ENCODE data around the gene IGSF3.
"Not testable (repeated sequence)": the region's sequence is repeated elsewhere in the genome, so short reads cannot be mapped to it uniquely, and the experiment has no call there.

Gene IGSF3

DNA sequence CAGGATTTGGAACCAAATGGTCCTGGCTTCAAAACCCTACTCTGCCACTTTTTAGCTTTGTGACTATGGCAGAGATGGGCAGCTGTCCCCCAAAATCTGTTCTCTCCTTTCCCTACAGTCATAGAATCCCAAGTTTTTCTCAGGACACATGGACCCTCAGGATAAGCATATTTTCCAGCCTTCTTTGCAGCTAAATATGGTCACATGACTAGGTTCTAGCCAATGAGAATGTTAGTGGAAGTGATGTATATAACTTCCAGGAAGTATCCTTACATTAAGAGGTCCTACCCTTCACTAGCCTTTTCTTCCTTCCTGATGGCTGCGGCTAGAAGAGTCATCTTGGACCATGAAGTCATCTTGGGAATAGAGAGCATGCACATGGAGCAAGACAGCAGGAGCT lies 5.9 kb downstream of the IGSF3 start:
- no peak for DNase-seq (ENCODE audit: extremely low read depth, insufficient read length)
- no peaks in the 10 kb centered on the region for H3K36me3 ChIP-seq (ENCODE audit: control insufficient read depth, insufficient read depth, low read length)
- no peak overlapping the region for H3K4me3 ChIP-seq (replicated peaks; ENCODE audit: low read depth, low read length)
- TF ChIP-seq, protein P1, sequence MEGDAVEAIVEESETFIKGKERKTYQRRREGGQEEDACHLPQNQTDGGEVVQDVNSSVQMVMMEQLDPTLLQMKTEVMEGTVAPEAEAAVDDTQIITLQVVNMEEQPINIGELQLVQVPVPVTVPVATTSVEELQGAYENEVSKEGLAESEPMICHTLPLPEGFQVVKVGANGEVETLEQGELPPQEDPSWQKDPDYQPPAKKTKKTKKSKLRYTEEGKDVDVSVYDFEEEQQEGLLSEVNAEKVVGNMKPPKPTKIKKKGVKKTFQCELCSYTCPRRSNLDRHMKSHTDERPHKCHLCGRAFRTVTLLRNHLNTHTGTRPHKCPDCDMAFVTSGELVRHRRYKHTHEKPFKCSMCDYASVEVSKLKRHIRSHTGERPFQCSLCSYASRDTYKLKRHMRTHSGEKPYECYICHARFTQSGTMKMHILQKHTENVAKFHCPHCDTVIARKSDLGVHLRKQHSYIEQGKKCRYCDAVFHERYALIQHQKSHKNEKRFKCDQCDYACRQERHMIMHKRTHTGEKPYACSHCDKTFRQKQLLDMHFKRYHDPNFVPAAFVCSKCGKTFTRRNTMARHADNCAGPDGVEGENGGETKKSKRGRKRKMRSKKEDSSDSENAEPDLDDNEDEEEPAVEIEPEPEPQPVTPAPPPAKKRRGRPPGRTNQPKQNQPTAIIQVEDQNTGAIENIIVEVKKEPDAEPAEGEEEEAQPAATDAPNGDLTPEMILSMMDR (IDR thresholded peaks at IDR 0.05; ENCODE audit: insufficient read depth, low read length, poor library complexity, severe bottlenecking) = no peak
- H3K27me3 ChIP-seq (replicated peaks; ENCODE audit: control insufficient read depth, insufficient read depth, low read length) = peaks cover 3% of the 10 kb centered on the region

GRCh38 chr1:116658645-116659044 lies 8.9 kb downstream of the IGSF3 start:
- H3K4me3 ChIP-seq (replicated peaks; ENCODE audit: low read depth, low read length); H3K27me3 ChIP-seq (replicated peaks; ENCODE audit: control insufficient read depth, insufficient read depth, low read length); H3K36me3 ChIP-seq (ENCODE audit: control insufficient read depth, insufficient read depth, low read length); DNase-seq (ENCODE audit: extremely low read depth, insufficient read length): not testable (repeated sequence)

DNA sequence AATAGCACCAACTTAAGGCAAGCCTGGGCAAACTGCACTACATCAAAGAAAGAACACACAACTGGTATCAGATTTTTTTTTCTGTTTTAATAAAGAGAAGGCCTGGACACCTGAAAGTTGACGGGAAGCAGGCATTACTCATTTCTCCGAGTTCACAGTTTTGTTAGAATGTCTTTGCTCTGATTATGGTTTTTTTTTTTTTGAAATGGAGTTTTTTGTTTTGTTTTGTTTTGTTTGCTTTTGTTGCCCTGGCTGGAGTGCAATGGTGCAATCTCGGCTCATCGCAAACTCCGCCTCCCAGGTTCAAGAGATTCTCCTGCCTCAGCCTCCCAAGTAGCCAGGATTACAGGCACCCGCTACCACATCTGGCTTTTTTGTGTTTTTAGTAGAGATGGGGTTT lies 9.7 kb downstream of the IGSF3 start:
- H3K36me3 ChIP-seq (ENCODE audit: control insufficient read depth, insufficient read depth, low read length); DNase-seq (ENCODE audit: extremely low read depth, insufficient read length); H3K27me3 ChIP-seq (replicated peaks; ENCODE audit: control insufficient read depth, insufficient read depth, low read length); H3K4me3 ChIP-seq (replicated peaks; ENCODE audit: low read depth, low read length): not testable (repeated sequence)

GRCh38 chr1:116654351-116654750 lies 13.2 kb downstream of the IGSF3 start:
- Histone ChIP-seq H3K36me3 (ENCODE audit: control insufficient read depth, insufficient read depth, low read length) (no peaks in the 10 kb centered on the region), H3K27me3 (replicated peaks; ENCODE audit: control insufficient read depth, insufficient read depth, low read length) (no peaks in the 10 kb centered on the region; the same call in 1 of the 2 replicates), H3K4me3 (replicated peaks; ENCODE audit: low read depth, low read length) (no peak overlapping the region)
- TF ChIP-seq, protein P1 (IDR thresholded peaks at IDR 0.05; ENCODE audit: insufficient read depth, low read length, poor library complexity, severe bottlenecking) = no peak
- no peak for DNase-seq (ENCODE audit: extremely low read depth, insufficient read length)

DNA sequence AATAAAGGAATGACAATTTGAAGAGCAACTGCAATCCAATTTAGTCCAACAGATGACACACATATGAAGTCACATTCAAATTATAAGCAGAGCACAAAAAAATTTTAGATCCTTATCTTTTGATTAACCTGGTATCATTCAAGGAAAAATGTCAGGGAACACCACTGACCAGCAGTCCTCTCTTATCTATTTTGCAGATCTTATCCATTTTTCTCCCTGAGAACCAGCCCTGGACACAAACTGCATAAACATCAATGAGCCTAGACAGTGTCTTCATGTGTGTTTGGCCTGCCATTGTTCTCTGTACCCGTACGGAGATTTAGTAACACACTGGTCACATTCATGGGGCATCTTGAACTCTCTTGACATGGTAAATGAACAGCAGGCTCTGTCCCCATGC lies 14.9 kb downstream of the IGSF3 start:
- H3K36me3 ChIP-seq (ENCODE audit: control insufficient read depth, insufficient read depth, low read length); H3K4me3 ChIP-seq (replicated peaks; ENCODE audit: low read depth, low read length); H3K27me3 ChIP-seq (replicated peaks; ENCODE audit: control insufficient read depth, insufficient read depth, low read length); DNase-seq (ENCODE audit: extremely low read depth, insufficient read length): not testable (repeated sequence)

DNA sequence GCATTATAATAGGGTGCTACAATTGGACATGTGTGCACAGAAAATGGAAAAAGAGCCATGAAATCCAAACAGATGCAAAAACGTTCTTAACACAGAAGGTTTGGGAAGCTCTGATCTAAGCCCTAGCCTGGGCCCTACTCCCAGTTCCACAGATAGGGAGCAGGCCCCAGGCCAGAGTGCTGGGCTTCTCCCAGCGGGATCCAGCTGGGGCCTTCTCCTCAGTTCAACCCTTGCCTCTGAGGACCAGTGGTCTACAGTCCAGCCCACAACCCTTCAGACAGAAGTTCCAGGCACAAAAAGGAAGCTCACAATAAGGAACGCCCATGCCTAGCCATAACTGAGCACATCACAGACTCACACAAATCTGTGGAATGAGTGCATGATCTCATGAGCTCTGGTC lies 16.8 kb downstream of the IGSF3 start:
- H3K27me3 ChIP-seq (replicated peaks; ENCODE audit: control insufficient read depth, insufficient read depth, low read length); H3K4me3 ChIP-seq (replicated peaks; ENCODE audit: low read depth, low read length); H3K36me3 ChIP-seq (ENCODE audit: control insufficient read depth, insufficient read depth, low read length); DNase-seq (ENCODE audit: extremely low read depth, insufficient read length): not testable (repeated sequence)

DNA sequence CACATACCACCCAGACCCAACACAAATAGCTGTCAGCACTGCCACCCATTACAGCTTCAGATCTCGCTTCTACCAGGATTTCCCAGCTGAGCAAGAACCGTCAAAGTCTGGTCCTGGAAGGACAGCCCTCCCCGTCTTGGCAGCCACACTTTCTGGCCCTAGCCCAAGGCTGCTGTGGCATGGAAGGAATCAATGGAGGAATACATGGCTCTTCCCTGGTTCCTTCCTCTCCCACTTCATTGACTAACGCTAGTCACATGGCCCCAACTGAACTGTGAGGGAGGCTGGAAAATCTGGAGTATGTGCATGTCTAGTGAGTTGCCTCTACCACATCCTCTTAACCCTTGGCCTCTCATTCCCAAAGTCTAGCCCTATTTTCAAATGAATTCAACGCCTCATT lies 18.5 kb downstream of the IGSF3 start:
- not testable (repeated sequence) for DNase-seq (ENCODE audit: extremely low read depth, insufficient read length); H3K36me3 ChIP-seq (ENCODE audit: control insufficient read depth, insufficient read depth, low read length)

DNA sequence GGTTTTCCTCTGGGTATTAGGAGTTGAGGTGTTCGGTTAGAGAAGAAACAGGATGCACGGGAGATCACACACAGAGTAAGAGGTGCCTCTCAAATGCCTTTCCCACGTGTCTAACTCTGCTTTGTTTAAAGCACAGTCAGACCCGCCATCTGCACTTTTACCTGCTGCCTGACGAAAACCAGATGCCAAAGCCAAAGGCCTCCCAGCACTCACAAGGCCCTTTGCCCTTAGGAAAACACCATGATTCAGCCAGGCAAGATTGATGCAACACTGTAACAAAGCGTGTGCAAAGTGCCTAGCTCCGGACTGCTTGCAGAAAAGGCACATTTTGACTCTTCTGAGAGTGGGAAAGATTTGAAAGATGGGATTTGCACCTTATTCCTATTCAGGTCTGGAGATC lies 19.2 kb downstream of the IGSF3 start:
- not testable (repeated sequence) for DNase-seq (ENCODE audit: extremely low read depth, insufficient read length); H3K4me3 ChIP-seq (replicated peaks; ENCODE audit: low read depth, low read length); H3K27me3 ChIP-seq (replicated peaks; ENCODE audit: control insufficient read depth, insufficient read depth, low read length); H3K36me3 ChIP-seq (ENCODE audit: control insufficient read depth, insufficient read depth, low read length)

More for the DNA sequence above, 18.5 kb downstream of the IGSF3 start:
- H3K27me3 ChIP-seq (replicated peaks; ENCODE audit: control insufficient read depth, insufficient read depth, low read length); H3K4me3 ChIP-seq (replicated peaks; ENCODE audit: low read depth, low read length): not testable (repeated sequence)

- DNase-seq (ENCODE audit: extremely low read depth, insufficient read length); H3K27me3 ChIP-seq (replicated peaks; ENCODE audit: control insufficient read depth, insufficient read depth, low read length): not testable (repeated sequence)
Observed at GRCh38 chr1:116647186-116647585, 20.3 kb downstream of the IGSF3 start.

GRCh38 chr1:116646673-116647170 lies 20.8 kb downstream of the IGSF3 start:
- not testable (repeated sequence) for DNase-seq (ENCODE audit: extremely low read depth, insufficient read length); H3K36me3 ChIP-seq (ENCODE audit: control insufficient read depth, insufficient read depth, low read length)

More at GRCh38 chr1:116647186-116647585, 20.3 kb downstream of the IGSF3 start:
- not testable (repeated sequence) for H3K4me3 ChIP-seq (replicated peaks; ENCODE audit: low read depth, low read length); H3K36me3 ChIP-seq (ENCODE audit: control insufficient read depth, insufficient read depth, low read length)

GRCh38 chr1:116645802-116646672 lies 21.5 kb downstream of the IGSF3 start:
- not testable (repeated sequence) for DNase-seq (ENCODE audit: extremely low read depth, insufficient read length); H3K27me3 ChIP-seq (replicated peaks; ENCODE audit: control insufficient read depth, insufficient read depth, low read length); H3K36me3 ChIP-seq (ENCODE audit: control insufficient read depth, insufficient read depth, low read length); H3K4me3 ChIP-seq (replicated peaks; ENCODE audit: low read depth, low read length)

More at GRCh38 chr1:116646673-116647170, 20.8 kb downstream of the IGSF3 start:
- H3K27me3 ChIP-seq (replicated peaks; ENCODE audit: control insufficient read depth, insufficient read depth, low read length); H3K4me3 ChIP-seq (replicated peaks; ENCODE audit: low read depth, low read length): not testable (repeated sequence)

GRCh38 chr1:116644993-116645392 lies 22.5 kb downstream of the IGSF3 start:
- DNase-seq (ENCODE audit: extremely low read depth, insufficient read length); H3K4me3 ChIP-seq (replicated peaks; ENCODE audit: low read depth, low read length): not testable (repeated sequence)

More at GRCh38 chr1:116644993-116645392, 22.5 kb downstream of the IGSF3 start:
- H3K27me3 ChIP-seq (replicated peaks; ENCODE audit: control insufficient read depth, insufficient read depth, low read length); H3K36me3 ChIP-seq (ENCODE audit: control insufficient read depth, insufficient read depth, low read length): not testable (repeated sequence)

Measured in GM06990 (cell line).